ENCODE results near the gene CAMK2A. TPM values are rescaled to one million over a fixed set of nuclear protein-coding genes. Genes with fewer than 3 reads are reported as not detected.

CAMK2A gene
- total RNA-seq, 1 experiment from 2014 or later, result 0.33 TPM

GRCh38 chr5:150236981-150237754, 52.4 kb downstream of the CAMK2A start:
- Histone ChIP-seq H2AK5ac (ENCODE audit: insufficient read length, low read length) (no peak overlapping the region), H3K14ac (ENCODE audit: insufficient read depth, low read length) (no peak overlapping the region), H2BK12ac (ENCODE audit: insufficient read length, low read depth, low read length) (no peak overlapping the region), H3K9ac (ENCODE audit: extremely low read depth, insufficient read length, low read length) (no peak overlapping the region), H3K4ac (ENCODE audit: low read depth, low read length) (no peak overlapping the region), H3T11ph (ENCODE audit: low read length) (no peak overlapping the region), H3K79me2 (ENCODE audit: insufficient read depth, low read length) (no peaks in the 10 kb centered on the region), H3K79me1 (ENCODE audit: insufficient read depth, low read depth, low read length, poor library complexity, severe bottlenecking) (no peaks in the 10 kb centered on the region), H4K20me1 (ENCODE audit: control insufficient read depth, insufficient read depth, insufficient read length) (no peaks in the 10 kb centered on the region), H3K9me3 (ENCODE audit: control insufficient read depth, low read depth, low read length) (no peaks in the 10 kb centered on the region), H2BK5ac (ENCODE audit: insufficient read length, low read length) (no peak overlapping the region), H3K4me1 (ENCODE audit: insufficient read depth, low read length) (no peaks in the 10 kb centered on the region; the same call in 1 of the 2 replicates), H4K91ac (ENCODE audit: insufficient read length, low read depth, low read length) (no peak overlapping the region), H3K27me3 (ENCODE audit: insufficient read depth, low read length) (no peaks in the 10 kb centered on the region), H3K4me2 (ENCODE audit: insufficient read depth, insufficient read length, low read length) (no peak overlapping the region), H3K56ac (ENCODE audit: insufficient read length, low read depth, low read length) (no peak overlapping the region), H3K23ac (ENCODE audit: insufficient read length, low read depth, low read length) (no peak overlapping the region), H4K8ac (replicated peaks; ENCODE audit: insufficient read length, low read depth, low read length) (no peak overlapping the region), H2AFZ (ENCODE audit: low read length) (no peak overlapping the region), H3K27ac (ENCODE audit: insufficient read length, low read depth, low read length) (no peak overlapping the region), H2BK20ac (ENCODE audit: low read depth, low read length, poor library complexity, severe bottlenecking) (no peak overlapping the region), H3K18ac (ENCODE audit: insufficient read length, low read depth, low read length) (no peak overlapping the region), H2BK15ac (ENCODE audit: low read depth, low read length) (no peak overlapping the region), H2BK120ac (ENCODE audit: low read depth, low read length, poor library complexity, severe bottlenecking) (no peak overlapping the region), H3K23me2 (ENCODE audit: insufficient read length, low read depth, low read length, poor library complexity, severe bottlenecking) (no peaks in the 10 kb centered on the region), H4K5ac (ENCODE audit: insufficient read length, low read depth, low read length) (no peak overlapping the region)
- Mint-ChIP-seq H3K36me3 (ENCODE audit: insufficient read depth in 1 of 3, low read depth in 3 of 3) (no peaks in the 10 kb centered on the region), H3K4me1 (peaks cover 3% of the 10 kb centered on the region in 2 experiments; a peak in 3 of 4 replicates), H3K9me3 (no peaks in the 10 kb centered on the region), H3K27ac (no peak overlapping the region), H3K27me3 (ENCODE audit: low read depth) (peaks cover 4% of the 10 kb centered on the region), H3K4me3 (no peak overlapping the region)
- no peak for DNase-seq
- no peak for TF ChIP-seq CTCF (conservative IDR thresholded peaks at IDR 0.05)
- WGBS (ENCODE audit: extremely low coverage, insufficient read length, low lambda C conversion rate), result no CpG with 5 or more reads among the region's 15 CpGs

All from H9 (cell line).